Measurements from ENCODE around the gene PHF21B. TPM values are rescaled to one million over a fixed set of nuclear protein-coding genes. Genes with fewer than 3 reads are reported as not detected.

The PHF21B gene
- total RNA-seq, 4 donors from 2014 or later: under 0.01 to 11.9 (median 2.9) TPM

- no peaks in the 10 kb centered on the region for H3K36me3 ChIP-seq
- TF ChIP-seq CTCF (IDR thresholded peaks at IDR 0.05) (no peak), POLR2A (IDR thresholded peaks at IDR 0.05) (no peak)
- intact Hi-C loops (cut with DNase I; ENCODE audit: low total_unique reads): no loop called here
- no peaks in the 10 kb centered on the region for H3K4me1 ChIP-seq
- H3K27me3 ChIP-seq: no peaks in the 10 kb centered on the region
- H3K9me3 ChIP-seq: no peaks in the 10 kb centered on the region
- no peak for DNase-seq
- H3K4me3 ChIP-seq: no peak overlapping the region
- no peak overlapping the region for H3K27ac ChIP-seq
Measured at GRCh38 chr22:44892243-44892642, 117.6 kb downstream of the PHF21B start.

GRCh38 chr22:44891791-44892190 lies 118.0 kb downstream of the PHF21B start:
- intact Hi-C loops (cut with DNase I; ENCODE audit: low total_unique reads): no loop called here
- Histone ChIP-seq H3K27ac (no peak overlapping the region), H3K4me1 (no peaks in the 10 kb centered on the region), H3K9me3 (no peaks in the 10 kb centered on the region), H3K27me3 (no peaks in the 10 kb centered on the region), H3K36me3 (no peaks in the 10 kb centered on the region), H3K4me3 (no peak overlapping the region)
- TF ChIP-seq CTCF (IDR thresholded peaks at IDR 0.05) (no peak), POLR2A (IDR thresholded peaks at IDR 0.05) (no peak)
- DNase-seq: no peak

GRCh38 chr22:44891293-44891747 lies 118.5 kb downstream of the PHF21B start:
- TF ChIP-seq CTCF (IDR thresholded peaks at IDR 0.05) (no peak), POLR2A (IDR thresholded peaks at IDR 0.05) (no peak)
- Histone ChIP-seq H3K4me3 (no peak overlapping the region), H3K9me3 (no peaks in the 10 kb centered on the region), H3K4me1 (no peaks in the 10 kb centered on the region), H3K36me3 (no peaks in the 10 kb centered on the region), H3K27ac (no peak overlapping the region), H3K27me3 (no peaks in the 10 kb centered on the region)
- intact Hi-C loops (cut with DNase I; ENCODE audit: low total_unique reads): no loop called here
- no peak for DNase-seq

GRCh38 chr22:44890416-44891292 lies 119.2 kb downstream of the PHF21B start:
- Histone ChIP-seq H3K4me1 (no peaks in the 10 kb centered on the region), H3K4me3 (no peak overlapping the region), H3K27ac (no peak overlapping the region), H3K36me3 (no peaks in the 10 kb centered on the region), H3K27me3 (no peaks in the 10 kb centered on the region), H3K9me3 (no peaks in the 10 kb centered on the region)
- intact Hi-C loops (cut with DNase I; ENCODE audit: low total_unique reads): no loop called here
- no peak for DNase-seq
- no peak for TF ChIP-seq POLR2A (IDR thresholded peaks at IDR 0.05)
- TF ChIP-seq CTCF (IDR thresholded peaks at IDR 0.05): no peak

- Histone ChIP-seq H3K4me3 (no peak overlapping the region), H3K9me3 (no peaks in the 10 kb centered on the region), H3K27me3 (no peaks in the 10 kb centered on the region), H3K36me3 (no peaks in the 10 kb centered on the region), H3K4me1 (no peaks in the 10 kb centered on the region), H3K27ac (no peak overlapping the region)
- TF ChIP-seq POLR2A (IDR thresholded peaks at IDR 0.05) (no peak), CTCF (IDR thresholded peaks at IDR 0.05) (no peak)
- no peak for DNase-seq
- intact Hi-C loops (cut with DNase I; ENCODE audit: low total_unique reads): no loop called here
Measured at GRCh38 chr22:44889255-44889878, 120.4 kb downstream of the PHF21B start.

Data from uterus (tissue), 4 donors.